SHP77 (cell line): ENCODE data around the gene B4GALT1.
"Not testable (repeated sequence)": the region's sequence is repeated elsewhere in the genome, so short reads cannot be mapped to it uniquely, and the experiment has no call there.

ENCODE experiments used
- DNase-seq, 2 experiments: peaks; one replicate each; lab custom pipeline; 2025; lab: John Stamatoyannopoulos, UW

B4GALT1 gene

DNA sequence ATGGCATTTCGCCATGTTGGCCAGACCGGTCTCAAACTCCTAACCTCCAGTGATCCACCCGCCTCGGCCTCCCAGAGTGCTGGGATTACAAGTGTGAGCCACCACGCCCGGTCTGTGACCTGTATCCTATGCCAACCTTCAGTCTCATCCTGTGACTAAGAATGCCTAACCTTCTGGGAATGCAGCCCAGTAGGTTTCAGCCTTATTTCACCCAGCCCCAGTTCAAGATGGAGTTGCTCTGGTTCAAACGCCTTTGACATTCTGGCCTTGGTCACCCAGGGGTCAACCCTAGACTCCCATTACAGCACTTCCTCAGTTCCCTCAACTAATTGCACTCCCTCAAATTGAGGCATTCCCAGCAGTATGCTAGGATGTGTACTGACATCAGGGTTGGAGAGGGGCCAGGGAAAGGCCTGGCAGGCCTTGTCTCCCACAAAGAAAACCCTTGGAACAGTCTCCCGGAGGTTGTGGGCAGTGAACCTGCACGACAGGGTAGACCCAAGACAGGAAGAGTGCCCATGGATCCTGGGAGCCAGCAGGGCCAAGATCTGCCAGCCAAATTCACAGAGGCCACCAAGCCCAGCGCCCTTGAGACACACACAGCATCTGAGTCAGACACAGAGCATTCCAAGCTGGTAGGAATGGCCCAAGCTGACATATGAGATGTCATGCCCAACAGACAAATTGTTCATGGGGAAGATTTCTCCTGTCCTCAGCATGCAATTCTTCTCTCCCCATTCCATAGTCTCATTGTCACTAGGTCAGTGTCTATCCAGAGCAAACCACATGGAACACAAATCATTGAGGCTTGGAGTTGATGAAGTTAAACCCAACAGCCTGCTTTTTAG, 65.8 kb downstream of the B4GALT1 start:
- DNase-seq = no peak

DNA sequence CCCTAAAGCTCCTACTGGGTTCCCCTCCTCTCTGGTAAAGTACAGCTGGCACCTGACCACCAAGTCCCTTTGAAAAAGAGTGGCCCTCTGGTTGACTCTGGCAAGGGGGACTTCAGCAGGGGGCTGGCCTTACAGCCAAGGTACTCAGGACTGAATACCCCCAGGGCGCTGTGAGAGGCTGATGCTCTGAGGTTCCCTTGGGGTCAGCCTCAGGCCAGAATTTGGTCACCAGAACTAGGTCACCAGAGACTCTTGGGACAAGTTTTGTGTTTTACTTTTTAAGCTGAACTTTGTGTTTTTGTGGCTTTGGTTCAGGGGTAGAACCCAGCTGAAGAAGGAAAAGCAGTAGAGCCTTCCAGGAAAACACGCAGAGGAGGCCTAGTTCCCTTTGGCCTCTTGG, 67.4 kb downstream of the B4GALT1 start:
- no peak for DNase-seq

DNA sequence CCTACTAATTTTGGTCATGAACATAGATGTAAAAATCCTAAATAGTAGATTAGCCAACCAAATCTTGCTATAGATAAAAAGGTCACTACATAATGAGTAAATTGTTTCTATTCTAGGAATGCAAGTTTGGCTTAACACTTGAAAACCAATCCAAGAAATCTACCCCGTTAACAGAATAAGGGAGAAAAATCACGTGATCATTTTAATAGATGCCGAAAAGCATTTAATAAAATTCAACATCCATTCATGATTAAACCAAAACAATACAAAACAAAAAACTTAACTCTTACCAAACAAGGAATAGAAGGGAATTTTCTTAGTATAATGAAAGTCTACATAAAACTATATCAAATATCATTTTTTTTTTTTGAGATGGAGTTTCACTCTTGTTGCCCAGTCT, 69.9 kb downstream of the B4GALT1 start:
- DNase-seq = no peak

DNA sequence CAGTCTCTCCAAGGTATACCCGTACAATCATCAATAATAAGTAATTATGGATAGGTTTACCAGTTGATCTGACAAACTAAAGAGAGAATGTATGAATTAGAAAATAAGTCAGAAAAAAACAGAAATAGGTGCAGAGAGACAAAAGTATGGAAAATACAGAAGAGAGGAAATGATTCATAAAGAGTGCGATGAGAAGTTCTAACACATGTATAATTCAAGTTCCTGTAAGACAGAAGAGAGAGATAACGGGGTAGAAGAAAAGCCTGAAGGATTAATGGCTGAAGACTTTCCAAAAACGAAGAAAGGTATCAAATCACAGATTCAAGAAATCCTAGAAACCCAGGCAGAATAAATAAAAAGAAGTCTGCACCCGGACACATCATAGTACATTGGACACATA, 74.5 kb downstream of the B4GALT1 start:
- no peak for DNase-seq

DNA sequence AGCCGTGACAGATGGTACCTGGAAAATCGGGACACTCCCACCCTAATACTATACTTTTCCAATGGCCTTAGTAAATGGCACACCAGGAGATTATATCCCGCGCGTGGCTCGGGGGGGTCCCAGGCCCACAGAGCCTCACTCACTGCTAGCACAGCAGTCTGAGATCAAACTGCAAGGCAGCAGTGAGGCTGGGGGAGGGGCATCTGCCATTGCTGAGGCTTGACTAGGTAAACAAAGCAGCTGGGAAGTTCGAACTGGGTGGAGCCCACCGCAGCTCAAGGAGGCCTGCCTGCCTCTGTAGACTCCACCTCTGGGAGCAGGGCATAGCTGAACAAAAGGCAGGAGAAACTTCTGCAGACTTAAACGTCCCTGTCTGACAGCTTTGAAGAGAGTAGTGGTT, 81.5 kb downstream of the B4GALT1 start:
- DNase-seq = not testable (repeated sequence)

DNA sequence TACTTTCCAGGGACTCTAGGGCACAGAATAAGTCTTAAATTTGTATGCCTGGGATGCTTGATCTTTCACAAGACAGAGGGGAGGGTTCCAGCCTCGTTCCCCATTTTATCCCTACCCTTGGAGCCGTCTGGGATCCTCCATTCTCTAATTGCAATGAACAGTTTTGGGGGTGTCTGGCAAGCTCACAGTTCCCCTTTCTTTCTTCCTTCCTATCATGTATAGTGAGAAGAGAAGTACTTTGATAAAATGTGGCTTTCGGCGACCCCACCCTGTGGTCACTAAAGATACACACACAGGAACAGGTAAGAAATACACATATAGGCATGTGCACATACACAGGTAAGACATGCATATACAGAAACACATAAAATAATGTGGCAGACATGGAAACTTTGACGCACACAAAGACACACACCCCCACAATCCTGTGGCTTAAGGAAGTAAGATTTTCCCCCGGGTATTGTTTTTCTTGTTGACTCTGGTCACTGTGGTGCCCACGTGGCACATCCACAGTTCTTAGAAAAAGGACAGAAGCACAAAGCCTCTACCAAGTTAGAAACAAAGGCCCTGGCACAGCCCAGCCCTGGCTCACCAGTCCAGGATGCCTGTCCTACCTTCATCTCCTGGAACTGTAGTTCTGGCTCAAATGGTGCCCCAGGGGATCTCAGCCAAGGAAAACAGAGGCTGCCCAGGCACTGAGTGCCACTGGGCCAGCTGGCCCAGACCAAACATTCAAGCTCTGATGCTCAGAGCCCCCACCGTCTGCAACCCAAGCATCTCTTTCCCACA, 84.4 kb downstream of the B4GALT1 start:
- peak in 1 of 2 experiments; percentile 7 for DNase-seq

DNA sequence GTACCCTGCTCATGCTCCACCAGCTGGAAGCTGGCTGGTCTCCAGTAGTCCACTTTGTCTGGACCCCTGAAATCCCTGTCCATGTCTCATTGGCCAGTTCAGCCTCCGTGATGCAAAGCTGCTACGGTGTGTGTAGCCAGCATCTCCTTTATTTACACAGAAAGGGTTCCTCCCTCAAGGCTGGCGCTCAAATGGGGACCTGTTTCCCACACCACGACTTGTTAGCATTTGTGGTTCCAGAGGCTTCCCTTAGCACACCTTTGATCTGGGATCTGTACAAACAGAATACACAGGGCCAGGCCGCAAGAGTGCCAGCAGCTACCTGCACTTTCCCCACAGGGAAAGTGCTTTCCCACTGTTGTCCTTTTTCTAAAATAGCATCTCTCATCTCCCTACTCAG, 85.0 kb downstream of the B4GALT1 start:
- DNase-seq = no peak

DNA sequence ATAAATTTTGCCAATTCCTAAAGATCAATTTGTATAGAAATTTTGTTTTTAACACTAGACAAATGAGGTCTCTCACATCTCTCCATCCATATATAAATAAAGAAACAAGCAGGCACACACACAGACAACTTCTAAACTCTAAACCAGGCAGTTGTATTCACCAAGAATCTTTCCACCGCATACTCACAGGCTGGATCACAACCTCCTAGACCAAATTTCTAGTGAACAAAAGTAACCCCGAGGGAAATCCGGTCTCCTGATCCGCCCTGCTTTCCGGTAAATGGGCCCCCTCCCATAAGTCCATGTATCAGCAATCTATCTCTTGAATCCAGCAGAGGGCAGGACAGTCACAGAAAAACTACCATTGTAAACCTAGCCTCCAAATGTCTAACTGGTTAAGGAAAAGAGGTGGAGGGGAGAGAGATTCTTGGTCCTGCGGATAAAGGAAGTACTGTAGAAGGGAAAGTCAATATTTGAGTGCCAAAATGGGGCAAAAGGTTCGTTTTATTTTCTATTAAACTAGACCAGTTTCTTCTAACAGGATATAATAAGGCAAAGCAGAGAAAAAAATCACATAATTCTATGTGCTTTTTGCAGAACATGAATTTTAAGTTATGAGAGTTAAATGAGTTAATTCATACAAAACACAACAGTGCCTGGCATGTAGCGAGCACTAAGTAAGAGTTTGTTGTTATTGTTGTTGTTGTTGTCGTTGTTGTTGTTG, 85.8 kb downstream of the B4GALT1 start:
- peak; percentile 69 to 71 for DNase-seq

DNA sequence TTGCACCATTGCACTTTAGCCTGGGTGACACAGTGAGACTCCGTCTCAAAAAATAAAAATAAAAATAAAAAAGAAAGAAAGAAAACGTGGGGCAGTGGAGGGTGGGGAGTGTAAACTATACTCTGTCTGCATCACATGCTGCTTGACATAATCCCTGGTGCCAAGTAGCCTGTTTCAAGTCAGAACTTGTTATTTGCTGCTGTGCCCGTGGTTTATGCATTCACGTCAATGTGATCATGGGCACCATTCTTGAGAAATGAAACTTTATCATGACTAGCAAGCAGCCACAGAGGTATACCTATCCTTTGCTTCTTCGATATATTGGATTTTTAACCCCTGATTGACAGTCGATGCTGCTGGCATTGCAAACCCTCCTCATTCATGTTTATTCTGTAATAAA, 86.6 kb downstream of the B4GALT1 start:
- DNase-seq = no peak

DNA sequence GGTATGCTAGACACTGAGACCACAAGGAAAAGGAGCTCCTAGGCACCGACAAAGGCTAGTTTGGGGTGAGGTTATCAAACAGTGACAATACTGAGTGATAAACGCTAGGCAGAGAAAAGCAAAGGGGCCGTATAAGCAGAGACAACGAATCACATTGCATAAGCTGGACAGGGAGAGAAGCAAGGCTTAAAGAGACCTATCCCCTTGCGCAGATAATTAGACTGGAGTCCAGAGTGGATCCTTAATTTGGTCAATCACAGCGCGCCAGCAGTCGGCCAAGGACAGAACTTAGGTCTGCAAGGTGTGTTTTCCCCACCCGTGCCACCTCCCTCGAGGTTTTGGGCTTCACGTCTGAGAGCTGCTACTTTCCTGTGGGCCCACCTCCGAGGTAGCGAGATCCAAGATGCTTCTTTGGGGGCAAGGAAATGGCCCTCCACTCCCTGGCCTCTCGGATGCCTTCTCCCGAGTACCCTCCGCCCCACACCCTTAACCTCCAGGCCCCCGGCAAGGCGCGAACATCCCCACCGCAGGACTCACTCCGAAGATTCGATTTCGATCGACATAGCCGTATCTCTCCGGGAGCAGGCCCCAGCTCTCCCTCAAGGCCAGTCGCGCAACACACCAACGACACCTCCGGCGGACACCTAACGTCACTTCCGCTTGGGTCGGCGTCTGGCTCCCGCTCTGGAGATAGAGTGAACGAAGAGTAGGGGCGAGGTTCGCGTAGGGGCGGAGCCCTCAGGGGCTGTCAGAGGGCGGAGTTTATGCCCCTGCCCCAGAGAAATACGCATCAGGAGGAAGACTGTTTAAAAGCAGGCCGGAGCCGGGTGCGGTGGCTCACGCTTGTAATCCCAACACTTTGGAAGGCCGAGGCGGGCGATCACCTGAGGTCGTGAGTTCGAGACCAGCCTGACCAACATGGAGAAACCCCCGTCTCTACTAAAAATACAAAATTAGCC, 90.8 kb downstream of the B4GALT1 start, which contains the start of gene SMU1:
SMU1 (minus strand) TSS at position 629 of the 959 bp plus-strand sequence; CDS start at position 563, 66 bp downstream.
- DNase-seq = peak; percentile 84 to 88

DNA sequence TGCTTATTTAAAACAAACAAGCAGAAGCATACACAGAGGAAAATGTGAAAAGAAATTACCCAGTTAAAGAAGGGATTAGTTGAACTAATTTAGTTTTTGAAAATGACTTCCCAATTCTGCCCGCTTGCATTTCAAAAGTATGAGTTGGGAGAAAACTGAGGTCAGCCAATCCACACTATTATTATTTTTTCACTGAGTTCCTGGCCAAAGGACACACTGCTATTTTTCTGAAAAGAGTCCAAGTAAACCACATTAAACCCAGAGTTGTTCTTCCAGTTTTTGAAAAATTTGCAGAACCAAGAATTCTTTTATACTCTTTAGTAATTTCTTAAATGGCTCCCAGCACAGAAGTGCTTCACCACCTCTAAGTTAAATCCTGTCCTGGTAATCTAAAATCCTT, 98.1 kb downstream of the B4GALT1 start:
- DNase-seq = no peak

DNA sequence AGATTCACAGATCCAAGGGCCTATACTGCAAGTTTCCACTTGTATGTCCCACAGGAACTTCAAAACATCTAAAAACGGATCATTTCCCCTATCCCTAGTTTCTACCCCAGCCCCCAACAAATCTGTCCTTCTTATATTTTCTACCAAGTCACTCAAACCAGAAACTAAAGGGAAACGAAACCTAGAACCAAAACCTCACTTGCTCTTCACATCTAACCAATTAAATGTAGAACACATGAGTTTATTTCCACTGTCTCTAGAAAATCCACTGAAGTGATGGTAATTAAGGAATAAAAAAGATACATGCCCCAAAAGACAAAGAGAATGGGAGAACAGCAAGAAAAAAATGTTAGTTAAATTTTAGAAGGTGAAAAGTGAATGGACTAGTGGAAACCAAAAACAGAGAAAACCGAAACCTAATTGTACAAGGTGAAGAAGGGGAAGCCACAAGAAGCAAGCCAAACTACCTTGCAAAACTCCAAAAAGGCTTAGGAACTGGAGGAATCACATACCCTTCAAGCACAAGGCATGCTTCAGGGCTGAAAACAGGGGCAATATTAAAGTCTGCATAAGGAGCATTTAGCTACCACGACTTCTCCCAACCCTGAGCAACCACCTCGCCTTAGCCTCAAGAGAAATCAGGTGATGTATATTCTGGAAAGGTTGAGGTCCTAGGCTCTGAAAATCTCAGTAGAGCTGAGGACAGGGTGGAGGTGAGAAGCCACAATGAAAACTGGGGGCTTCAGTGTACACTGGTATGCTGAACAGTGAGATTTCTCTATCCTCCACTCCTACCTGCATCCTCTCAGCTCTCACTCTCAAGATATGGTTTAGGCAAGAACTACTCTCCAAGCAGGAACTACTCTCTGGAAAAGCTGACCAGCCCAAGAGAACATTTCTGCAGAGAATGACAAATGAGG, 101.7 kb downstream of the B4GALT1 start:
- no peak for DNase-seq
